HEK293 (cell line): ENCODE measurements around the gene TSPAN3.

Source experiments
- CTCF ChIA-PET: fragments of 350-600 bp; formaldehyde crosslinking; extraction: SDS; loops from one replicate; lab custom pipeline; 2021; ENCODE audit warnings: antibody characterized with exemption; lab: Yijun Ruan, JAX
- POLR2A ChIA-PET: fragments of 300-600 bp; formaldehyde crosslinking; extraction: SDS; loops from one replicate; lab custom pipeline; 2020; ENCODE audit warnings: antibody characterized with exemption, inconsistent platforms; lab: Yijun Ruan, JAX
- H3K27ac ChIP-seq: fragments of 200-500 bp; sonication (Bioruptor generic); 2 replicates; pipeline ENCODE4 v1.5.1; 2014; ENCODE audit warnings: low read depth, low read length, control low read depth, inconsistent platforms; ENCODE audit errors: extremely low read depth
- H3K36me3 ChIP-seq, 2 experiments: fragments of 200-500 bp in 1 of 2; sonication (Bioruptor generic) in 1 of 2; 1 replicate in 1 of 2; 2 replicates in 1 of 2; pipeline ENCODE4 v1.5.1; 2014 to 2017; ENCODE audit warnings: inconsistent platforms in 2 of 2, low read length in 2 of 2; ENCODE audit not compliant: control insufficient read depth in 2 of 2, insufficient read depth in 1 of 2
- H3K4me1 ChIP-seq: fragments of 200-500 bp; sonication (Bioruptor generic); 2 replicates; pipeline ENCODE4 v1.5.1; 2014; ENCODE audit warnings: mild to moderate bottlenecking, low read length, inconsistent platforms; ENCODE audit not compliant: control insufficient read depth, insufficient read depth
- H3K4me3 ChIP-seq: 2 replicates; pipeline ENCODE4 v1.5.1; 2011; ENCODE audit warnings: low read depth, mild to moderate bottlenecking, control low read depth, low read length, moderate library complexity
- H3K9me3 ChIP-seq: fragments of 200-500 bp; sonication (Bioruptor generic); 2 replicates; pipeline ENCODE4 v1.5.1; 2014; ENCODE audit warnings: low read depth, low read length, inconsistent platforms; ENCODE audit not compliant: control insufficient read depth, insufficient read depth
- ATF2 ChIP-seq: fragments of 450-650 bp; formaldehyde crosslinking; IDR thresholded peaks from 2 replicates; pipeline ENCODE4 v1.5.1; 2016; ENCODE audit warnings: missing biosample characterization, missing genetic modification characterization, low read depth
- HOXD13 ChIP-seq: sonication (generic); formaldehyde crosslinking; IDR thresholded peaks from 2 replicates; pipeline ENCODE4 v1.8.0; 2022; ENCODE audit warnings: missing genetic modification reagents, borderline replicate concordance
- PATZ1 ChIP-seq: fragments of 450-650 bp; formaldehyde crosslinking; IDR thresholded peaks from 2 replicates; pipeline ENCODE4 v1.5.1; 2016; ENCODE audit warnings: missing biosample characterization, missing genetic modification characterization
- REPIN1 ChIP-seq: fragments of 450-650 bp; formaldehyde crosslinking; IDR thresholded peaks from 2 replicates; pipeline ENCODE4 v1.5.1; 2017; ENCODE audit warnings: missing biosample characterization, missing genetic modification characterization, low read depth
- WT1 ChIP-seq: fragments of 450-650 bp; formaldehyde crosslinking; IDR thresholded peaks from 2 replicates; pipeline ENCODE4 v1.5.1; 2016; ENCODE audit warnings: missing biosample characterization, missing genetic modification characterization
- ZBTB1 ChIP-seq: fragments of 450-650 bp; formaldehyde crosslinking; IDR thresholded peaks from 2 replicates; pipeline ENCODE4 v1.5.1; 2016; ENCODE audit warnings: missing biosample characterization, missing genetic modification characterization
- ZBTB20 ChIP-seq: fragments of 450-650 bp; formaldehyde crosslinking; IDR thresholded peaks from 2 replicates; pipeline ENCODE4 v1.5.1; 2016; ENCODE audit warnings: missing biosample characterization, missing genetic modification characterization
- ZBTB26 ChIP-seq: fragments of 450-650 bp; formaldehyde crosslinking; optimal IDR thresholded peaks from 2 replicates; pipeline ENCODE3; 2016; ENCODE audit warnings: missing biosample characterization, mild to moderate bottlenecking, missing genetic modification characterization
- ZBTB6 ChIP-seq: fragments of 450-650 bp; formaldehyde crosslinking; IDR thresholded peaks from 2 replicates; pipeline ENCODE4 v1.5.1; 2017; ENCODE audit warnings: missing biosample characterization, missing genetic modification characterization
- ZIC2 ChIP-seq: fragments of 450-650 bp; formaldehyde crosslinking; IDR thresholded peaks from 2 replicates; pipeline ENCODE4 v1.5.1; 2016; ENCODE audit warnings: missing biosample characterization, missing genetic modification characterization
- ZNF121 ChIP-seq: fragments of 450-650 bp; formaldehyde crosslinking; IDR thresholded peaks from 2 replicates; pipeline ENCODE4 v1.5.1; 2016; ENCODE audit warnings: missing biosample characterization, missing genetic modification characterization
- ZNF133 ChIP-seq: fragments of 450-650 bp; formaldehyde crosslinking; IDR thresholded peaks from 2 replicates; pipeline ENCODE4 v1.5.1; 2016; ENCODE audit warnings: missing biosample characterization, missing genetic modification characterization
- ZNF140 ChIP-seq: fragments of 450-650 bp; formaldehyde crosslinking; IDR thresholded peaks from 2 replicates; pipeline ENCODE4 v1.5.1; 2016; ENCODE audit warnings: missing biosample characterization, missing genetic modification characterization
- ZNF146 ChIP-seq: fragments of 450-650 bp; formaldehyde crosslinking; IDR thresholded peaks from 2 replicates; pipeline ENCODE4 v1.5.1; 2016; ENCODE audit warnings: missing biosample characterization, missing genetic modification characterization
- ZNF155 ChIP-seq: fragments of 450-650 bp; formaldehyde crosslinking; IDR thresholded peaks from 2 replicates; pipeline ENCODE4 v1.5.1; 2016; ENCODE audit warnings: missing biosample characterization, missing genetic modification characterization
- ZNF174 ChIP-seq: fragments of 450-650 bp; formaldehyde crosslinking; IDR thresholded peaks from 2 replicates; pipeline ENCODE4 v1.5.0; 2017; ENCODE audit warnings: missing biosample characterization, mild to moderate bottlenecking, missing genetic modification characterization
- ZNF184 ChIP-seq: fragments of 450-650 bp; IDR thresholded peaks from 2 replicates; pipeline ENCODE4 v1.5.1; 2018; ENCODE audit warnings: missing biosample characterization, mild to moderate bottlenecking, missing genetic modification characterization
- ZNF26 ChIP-seq: fragments of 450-650 bp; formaldehyde crosslinking; IDR thresholded peaks from 2 replicates; pipeline ENCODE4 v1.5.1; 2016; ENCODE audit warnings: missing biosample characterization, missing genetic modification characterization
- ZNF311 ChIP-seq: fragments of 450-650 bp; formaldehyde crosslinking; IDR thresholded peaks from 2 replicates; pipeline ENCODE4 v1.5.1; 2017; ENCODE audit warnings: missing biosample characterization, missing genetic modification characterization, borderline replicate concordance
- ZNF324 ChIP-seq: fragments of 450-650 bp; formaldehyde crosslinking; IDR thresholded peaks from 2 replicates; pipeline ENCODE4 v1.5.1; 2016; ENCODE audit warnings: missing biosample characterization, missing genetic modification characterization
- ZNF350 ChIP-seq: fragments of 450-650 bp; formaldehyde crosslinking; IDR thresholded peaks from 2 replicates; pipeline ENCODE4 v1.5.0; 2017; ENCODE audit warnings: missing biosample characterization, mild to moderate bottlenecking, missing genetic modification characterization
- ZNF501 ChIP-seq: fragments of 450-650 bp; formaldehyde crosslinking; IDR thresholded peaks from 2 replicates; pipeline ENCODE4 v1.5.1; 2016; ENCODE audit warnings: missing biosample characterization, missing genetic modification characterization
- ZNF549 ChIP-seq: fragments of 450-650 bp; IDR thresholded peaks from 2 replicates; pipeline ENCODE4 v1.5.1; 2018; ENCODE audit warnings: missing biosample characterization, missing genetic modification characterization, mild to moderate bottlenecking, inconsistent platforms, moderate library complexity
- ZNF561 ChIP-seq: fragments of 450-650 bp; IDR thresholded peaks from 2 replicates; pipeline ENCODE4 v1.5.1; 2018; ENCODE audit warnings: missing biosample characterization, missing genetic modification characterization, borderline replicate concordance
- ZNF596 ChIP-seq: fragments of 450-650 bp; IDR thresholded peaks from 2 replicates; pipeline ENCODE4 v1.5.0; 2018; ENCODE audit warnings: missing biosample characterization, mild to moderate bottlenecking, missing genetic modification characterization, moderate library complexity
- ZNF664 ChIP-seq: fragments of 450-650 bp; formaldehyde crosslinking; IDR thresholded peaks from 2 replicates; pipeline ENCODE4 v1.5.1; 2016; ENCODE audit warnings: missing biosample characterization, missing genetic modification characterization
- ZNF76 ChIP-seq: fragments of 450-650 bp; formaldehyde crosslinking; IDR thresholded peaks from 2 replicates; pipeline ENCODE4; 2016; ENCODE audit warnings: low read depth, missing biosample characterization, missing genetic modification characterization, borderline replicate concordance
- ZSCAN23 ChIP-seq: fragments of 450-650 bp; formaldehyde crosslinking; IDR thresholded peaks from 2 replicates; pipeline ENCODE4 v1.5.1; 2016; ENCODE audit warnings: missing biosample characterization, missing genetic modification characterization
- ZXDB ChIP-seq: fragments of 450-650 bp; formaldehyde crosslinking; IDR thresholded peaks from 2 replicates; pipeline ENCODE4 v1.5.1; 2016; ENCODE audit warnings: missing biosample characterization, missing genetic modification characterization

The TSPAN3 gene

GRCh38 chr15:77009176-77009575, 61.7 kb downstream of the TSPAN3 start:
- TF ChIP-seq PATZ1 (tag by site-specific recombination), result no peak
- no peak for TF ChIP-seq WT1
- TF ChIP-seq ZNF549 (tag by site-specific recombination), result no peak
- no peak for TF ChIP-seq ATF2 (tag by site-specific recombination)
- TF ChIP-seq ZNF561 (tag by site-specific recombination), result no peak
- TF ChIP-seq ZNF133 (tag by site-specific recombination), result no peak
- no peak for TF ChIP-seq ZNF140
- TF ChIP-seq REPIN1 (tag by site-specific recombination), result no peak
- TF ChIP-seq ZNF350 (tag by site-specific recombination), result no peak
- TF ChIP-seq ZNF155 (tag by site-specific recombination), result no peak
- no peak for TF ChIP-seq ZNF121 (tag by site-specific recombination)
- TF ChIP-seq ZNF501 (tag by site-specific recombination), result no peak
- TF ChIP-seq ZNF174 (tag by site-specific recombination), result no peak
- no peak for TF ChIP-seq ZNF76
- no peak for TF ChIP-seq ZIC2 (tag by site-specific recombination)
- TF ChIP-seq ZNF146 (tag by site-specific recombination), result no peak
- TF ChIP-seq ZBTB20 (tag by site-specific recombination), result no peak
- TF ChIP-seq HOXD13, result no peak
- TF ChIP-seq ZBTB26 (tag by site-specific recombination), result no peak
- Histone ChIP-seq H3K27ac (no peak overlapping the region), H3K4me3 (no peak overlapping the region), H3K9me3 (no peaks in the 10 kb centered on the region), H3K4me1 (no peaks in the 10 kb centered on the region), H3K36me3 (no peaks in the 10 kb centered on the region)
- ChIA-PET POLR2A (no interaction called here), CTCF (no interaction called here)

- POLR2A ChIA-PET, result no interaction called here
- no peaks in the 10 kb centered on the region for H3K4me1 ChIP-seq
- CTCF ChIA-PET, result no interaction called here
Observed at GRCh38 chr15:77004189-77004588, 66.7 kb downstream of the TSPAN3 start.

More at GRCh38 chr15:77004189-77004588, 66.7 kb downstream of the TSPAN3 start:
- H3K4me3 ChIP-seq, result no peak overlapping the region
- H3K36me3 ChIP-seq, result no peaks in the 10 kb centered on the region
- TF ChIP-seq ZNF146 (tag by site-specific recombination) (no peak), ZNF311 (tag by site-specific recombination) (no peak), ZNF26 (no peak), ZNF184 (no peak), ZNF596 (tag by site-specific recombination) (no peak), ZBTB1 (tag by site-specific recombination) (no peak), ZBTB6 (tag by site-specific recombination) (no peak), ZSCAN23 (tag by site-specific recombination) (no peak), ZNF664 (tag by site-specific recombination) (no peak), ZNF350 (tag by site-specific recombination) (no peak), ZNF324 (tag by site-specific recombination) (no peak), ZXDB (no peak)
- no peak overlapping the region for H3K27ac ChIP-seq
- H3K9me3 ChIP-seq, result no peaks in the 10 kb centered on the region
